HG03460 (cell line): ENCODE results near the gene NET1.
"Not testable (repeated sequence)": the region's sequence is repeated elsewhere in the genome, so short reads cannot be mapped to it uniquely, and the experiment has no call there.

Experiments
- ATAC-seq: cut with Tn5 transposase; IDR thresholded peaks from one replicate; pipeline ENCODE4 v1.9.1; 2021; ENCODE audit not compliant: unreplicated experiment

NET1 gene

DNA sequence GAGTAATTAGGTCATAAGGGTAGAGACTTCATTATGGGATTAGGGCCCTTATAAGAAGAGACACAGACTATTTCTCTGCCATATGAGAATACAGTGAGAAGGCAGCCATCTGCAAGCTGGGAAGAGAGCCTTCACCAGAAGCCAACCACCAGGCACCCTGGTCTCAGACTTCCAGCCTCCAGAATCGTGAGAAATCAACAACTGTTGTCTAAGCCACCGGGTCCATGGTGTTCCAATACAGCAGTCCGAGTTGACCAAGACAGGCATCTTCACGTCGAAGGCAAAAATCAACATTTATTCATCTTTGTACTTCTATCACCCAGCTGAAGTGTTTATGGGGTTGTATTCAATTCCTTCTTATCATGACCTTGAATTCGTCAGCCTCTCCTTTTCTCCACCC, 13.0 kb upstream of the NET1 start:
- ATAC-seq = no peak

DNA sequence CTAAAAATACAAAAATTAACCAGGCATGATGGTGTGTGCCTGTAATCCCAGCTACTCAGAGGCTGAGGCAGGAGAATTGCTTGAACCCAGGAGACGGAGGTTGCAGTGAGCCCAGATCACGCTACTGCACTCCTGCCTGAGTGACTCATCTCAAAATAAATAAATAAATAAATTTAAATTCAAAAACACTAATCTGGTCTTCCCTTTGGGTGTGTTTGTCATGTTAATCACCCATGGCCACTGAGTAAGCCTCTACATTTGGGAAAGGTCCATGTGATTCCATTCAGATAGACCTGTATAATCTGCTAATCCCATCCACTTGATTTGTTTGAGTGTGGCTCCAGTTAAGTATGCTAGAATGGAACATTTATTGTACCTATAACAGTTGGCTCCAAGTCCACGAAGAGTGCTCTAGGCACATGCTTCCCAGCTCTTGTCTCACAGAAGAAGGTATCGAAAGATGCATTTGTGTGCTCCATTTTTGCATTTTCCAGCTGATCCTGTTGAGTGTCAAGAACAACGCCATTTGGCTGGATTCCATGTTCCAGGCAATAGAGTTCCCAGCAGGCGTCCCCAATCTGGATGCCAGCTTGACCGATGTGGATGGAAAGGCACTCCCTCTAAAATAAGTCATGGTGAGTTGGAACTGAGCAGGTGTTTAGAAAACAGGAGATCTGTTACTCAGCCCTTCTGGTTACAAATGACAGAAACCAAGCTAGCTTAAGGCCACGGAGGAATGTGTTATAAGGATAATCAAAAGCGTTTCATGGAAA, 11.7 kb upstream of the NET1 start:
- ATAC-seq = no peak

GRCh38 chr10:5402798-5403197, 9.6 kb upstream of the NET1 start:
- ATAC-seq = no peak

- ATAC-seq = no peak
Measured at GRCh38 chr10:5404208-5405041, 7.9 kb upstream of the NET1 start, which contains the start of gene TUBAL3. Gene TUBAL3, minus strand, starts transcription at chr10:5404828. Its CDS starts 36 bp downstream, at chr10:5404792.

GRCh38 chr10:5406918-5407317, 5.4 kb upstream of the NET1 start:
- ATAC-seq = no peak

DNA sequence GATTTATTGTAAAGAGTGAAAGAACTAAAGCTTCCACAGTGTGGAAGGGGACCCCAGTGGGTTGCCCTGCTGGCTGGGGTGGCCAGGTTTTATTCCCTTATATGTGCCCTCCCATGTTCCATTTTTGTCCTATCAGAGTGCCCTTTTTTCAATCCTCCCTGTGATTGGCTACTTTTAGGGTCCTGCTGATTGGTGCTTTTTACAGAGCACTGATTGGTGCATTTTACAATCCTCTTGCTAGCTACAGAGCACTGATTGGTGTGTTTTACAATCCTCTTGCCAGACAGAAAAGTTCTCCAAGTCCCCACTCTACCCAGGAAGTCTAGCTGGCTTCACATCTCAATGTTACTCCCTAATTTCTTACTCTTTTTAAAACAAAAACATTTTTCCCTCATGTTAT, 1.6 kb upstream of the NET1 start:
- ATAC-seq = not testable (repeated sequence)

DNA sequence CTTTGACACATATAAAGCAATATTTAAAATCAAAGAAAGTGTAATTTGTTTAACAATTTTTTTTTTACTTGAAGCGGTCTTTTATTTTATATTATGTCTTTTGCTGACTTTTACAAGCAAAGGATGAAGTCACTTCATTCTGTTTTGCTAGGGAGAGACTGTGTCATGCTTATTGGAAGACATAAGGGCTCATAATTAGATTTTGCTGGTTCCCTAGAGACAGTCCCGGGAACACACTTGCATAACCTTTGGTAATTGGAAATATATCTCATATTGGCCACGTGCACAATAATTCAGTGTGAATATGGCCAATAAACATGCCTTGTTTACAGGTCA, 448 bp upstream of the NET1 start:
- ATAC-seq = peak; percentile 6

- no peak for ATAC-seq
Measured at GRCh38 chr10:5413012-5413938, 918 bp downstream of the NET1 start.

DNA sequence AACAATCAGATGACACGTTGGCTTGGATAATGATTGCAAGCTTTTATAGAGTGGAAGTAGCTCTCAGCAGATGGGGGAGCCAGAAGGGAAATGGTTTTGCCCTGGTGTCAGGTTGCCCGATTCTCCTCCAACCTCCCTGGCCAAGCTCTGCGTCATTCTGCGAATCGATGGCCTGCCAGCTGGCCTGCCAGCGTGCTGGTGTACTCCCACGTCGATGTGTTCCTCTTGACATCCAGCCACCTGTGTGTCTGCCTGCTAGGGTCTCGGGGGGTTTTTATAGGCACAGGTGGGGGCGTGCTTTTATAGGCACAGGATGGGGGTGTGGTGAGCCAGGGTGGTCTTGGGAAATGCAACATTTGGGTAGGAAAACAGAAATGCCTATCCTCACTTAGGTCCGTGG, 4.6 kb downstream of the NET1 start:
- no peak for ATAC-seq

- ATAC-seq = no peak
Measured at GRCh38 chr10:5418584-5418983, 6.2 kb downstream of the NET1 start.

DNA sequence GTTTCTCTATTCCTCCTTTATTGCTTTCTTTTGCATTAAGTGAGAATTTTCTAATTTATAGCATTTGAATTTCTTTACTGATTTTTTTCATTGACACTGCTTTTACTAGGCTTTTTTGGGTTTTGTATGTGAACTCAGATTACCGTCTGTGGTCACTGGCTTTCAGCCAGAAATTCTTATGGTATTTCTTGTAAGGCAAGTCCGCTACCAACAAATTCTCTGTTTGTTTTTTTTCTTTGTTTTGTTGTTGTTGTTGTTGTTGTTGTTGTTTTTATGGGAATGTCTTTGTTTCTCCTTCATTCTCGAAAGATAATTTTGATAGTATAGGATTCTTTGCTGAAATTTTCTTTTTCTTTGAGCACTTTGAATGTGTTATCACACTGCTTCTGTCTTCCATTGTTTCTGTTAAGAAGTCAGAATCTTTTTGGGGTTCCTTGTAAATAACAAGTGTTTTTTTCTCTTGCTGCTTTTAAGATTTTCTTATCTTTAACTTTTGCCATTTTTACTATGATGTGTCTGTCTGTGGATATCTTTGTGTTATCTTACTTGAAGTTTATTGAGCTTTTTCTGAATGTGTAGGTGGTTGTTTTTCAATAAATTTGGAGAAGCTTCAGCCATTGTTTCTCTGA, 7.2 kb downstream of the NET1 start:
- no peak for ATAC-seq

DNA sequence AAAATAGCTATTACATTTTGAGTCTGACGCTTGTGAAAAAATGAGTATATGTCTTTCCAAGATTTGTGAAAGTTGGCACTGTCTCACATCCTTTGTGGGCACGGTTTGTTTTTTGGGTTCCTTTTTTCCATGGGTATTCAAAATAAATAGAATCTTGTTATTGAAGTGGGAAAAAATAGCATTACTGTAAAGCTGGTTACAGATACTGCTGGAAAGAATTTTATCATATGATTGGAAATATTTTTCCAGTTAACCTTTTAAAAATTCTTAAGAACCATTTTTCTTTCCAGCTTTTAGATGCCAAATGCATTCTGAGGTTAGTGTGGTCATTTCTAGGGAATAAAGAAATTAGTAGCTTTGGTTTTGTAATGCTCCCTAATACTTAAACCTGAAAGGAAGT, 11.4 kb downstream of the NET1 start:
- ATAC-seq = no peak

- ATAC-seq = no peak
Measured at GRCh38 chr10:5424751-5425150, 12.4 kb downstream of the NET1 start.

DNA sequence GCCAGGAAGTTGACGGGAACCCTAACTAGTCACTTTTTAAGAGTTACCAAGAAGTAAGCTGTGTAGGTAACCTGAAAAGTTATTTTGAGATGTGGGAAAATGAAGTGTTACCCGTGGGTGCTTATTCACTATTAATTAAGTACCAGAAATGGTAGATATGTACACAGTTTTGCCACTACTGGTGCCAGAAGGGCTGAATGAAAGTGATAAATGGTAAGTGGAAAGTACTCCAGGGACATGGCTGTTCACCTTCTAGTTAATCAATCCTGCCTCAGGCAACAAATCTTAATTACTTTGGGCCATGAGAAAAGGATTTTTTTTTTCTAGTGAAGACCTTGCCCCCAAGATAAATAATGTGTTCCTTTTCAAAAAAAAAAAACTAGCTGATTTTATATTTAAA, 15.8 kb downstream of the NET1 start:
- no peak for ATAC-seq

- ATAC-seq = no peak
Measured at GRCh38 chr10:5433182-5433581, 20.8 kb downstream of the NET1 start.

DNA sequence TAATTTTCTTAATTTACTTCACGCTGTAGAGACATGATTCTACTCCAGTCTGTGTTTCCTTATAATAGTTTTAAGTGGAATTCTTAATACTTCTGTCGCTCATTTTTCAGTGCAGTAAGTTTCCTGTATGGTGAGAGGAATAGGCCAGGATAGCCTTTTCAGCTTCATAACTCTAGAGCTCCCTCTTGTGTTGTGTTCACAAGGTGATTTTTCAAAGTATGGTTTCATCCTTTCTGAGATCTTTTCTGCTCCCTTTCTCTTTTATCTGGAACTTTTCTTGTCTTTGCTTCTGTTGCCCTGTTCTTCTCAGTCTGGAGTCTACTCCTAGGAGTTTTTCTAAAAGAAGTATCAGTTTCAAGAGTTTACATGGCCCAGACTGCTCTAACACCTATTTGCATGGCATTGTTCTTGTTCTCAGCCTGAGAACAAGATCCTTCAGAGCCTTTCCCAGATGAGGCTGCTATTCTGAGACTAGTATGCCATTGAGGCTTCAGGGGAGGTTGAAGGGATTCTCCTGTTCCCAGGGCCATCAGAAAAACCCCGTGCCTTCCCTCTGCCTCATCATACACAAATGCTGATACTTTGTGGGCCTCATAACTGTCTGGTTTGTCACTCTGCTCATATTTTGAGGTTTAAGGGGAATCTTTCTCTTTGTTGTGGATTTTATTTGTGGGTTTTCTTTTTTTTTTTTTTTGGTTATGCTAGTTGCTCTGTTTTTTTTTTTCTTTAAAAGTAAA, 21.8 kb downstream of the NET1 start:
- ATAC-seq = peak; percentile 59

- ATAC-seq = no peak
Measured at GRCh38 chr10:5435328-5435727, 23.0 kb downstream of the NET1 start.

GRCh38 chr10:5440206-5440605, 27.8 kb downstream of the NET1 start:
- ATAC-seq = no peak

DNA sequence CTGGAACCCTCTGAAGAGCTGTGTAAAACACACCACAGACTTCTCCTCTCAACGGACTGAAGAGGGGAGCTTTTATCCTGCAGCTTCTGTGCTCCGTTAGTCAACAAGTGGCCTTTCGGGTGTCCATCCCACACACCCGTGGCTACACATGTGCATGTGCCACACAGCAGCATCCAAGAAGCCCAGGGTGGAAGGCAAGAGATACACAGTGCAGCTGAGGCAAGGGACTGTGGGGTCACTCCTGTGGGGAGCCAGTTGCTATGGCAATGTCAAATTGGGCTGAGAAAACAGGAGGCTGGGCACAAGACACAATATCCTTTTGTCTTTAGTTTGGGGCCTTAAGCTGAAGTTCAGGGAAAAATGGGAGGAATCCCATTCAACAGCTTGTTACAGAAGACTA, 28.7 kb downstream of the NET1 start:
- ATAC-seq = no peak
